ENCODE measurements around the gene ANGPTL8. TPM values are rescaled to one million over a fixed set of nuclear protein-coding genes. Genes with fewer than 3 reads are reported as not detected.

The ANGPTL8 gene
- total RNA-seq, 3 donors from 2014 or later, result 0.44 to 17.9 TPM; not detected in 1

DNA sequence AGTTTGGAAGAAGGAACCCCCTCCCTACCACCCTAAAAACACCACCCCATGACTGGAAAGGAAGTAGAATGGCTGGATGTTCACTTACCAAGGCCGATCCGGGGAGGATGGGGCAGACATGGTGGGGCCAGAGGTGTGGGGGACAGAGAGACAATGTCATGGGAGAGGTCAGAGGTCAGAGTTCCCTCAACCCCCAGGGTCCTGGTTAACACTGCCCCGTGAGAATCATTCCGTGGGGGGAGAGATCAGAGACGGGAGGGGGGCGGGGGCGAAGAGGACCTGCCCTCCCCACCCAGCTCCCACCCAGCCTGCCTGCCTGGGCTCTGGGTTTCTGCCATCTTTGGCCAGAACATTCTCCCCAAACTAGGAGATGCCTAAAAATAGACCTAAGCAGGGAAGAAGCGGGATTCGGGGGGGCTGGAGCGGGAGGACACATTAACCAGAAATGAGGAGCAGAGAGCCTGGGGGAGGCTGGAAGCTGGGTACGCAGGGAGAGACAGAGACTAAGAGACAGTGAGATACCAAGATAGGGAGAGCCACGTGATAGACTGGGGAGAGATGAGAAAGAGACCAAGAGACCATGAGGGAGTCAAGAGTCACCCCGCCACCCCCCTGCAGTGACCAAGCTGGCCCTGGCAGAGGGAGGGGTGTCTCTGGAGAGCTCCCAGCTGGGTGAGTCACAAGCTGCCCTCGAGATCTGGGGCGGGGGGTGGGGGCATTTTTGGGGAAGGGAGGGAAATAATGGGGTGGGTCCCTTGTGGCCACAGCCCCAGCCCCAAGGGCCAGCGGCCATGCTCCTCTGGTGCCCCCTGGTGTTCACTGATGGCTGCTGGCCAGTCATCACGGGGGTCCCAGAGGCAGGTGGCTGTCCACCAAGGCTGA, 36.0 kb upstream of the ANGPTL8 start:
- TF ChIP-seq, protein P1, sequence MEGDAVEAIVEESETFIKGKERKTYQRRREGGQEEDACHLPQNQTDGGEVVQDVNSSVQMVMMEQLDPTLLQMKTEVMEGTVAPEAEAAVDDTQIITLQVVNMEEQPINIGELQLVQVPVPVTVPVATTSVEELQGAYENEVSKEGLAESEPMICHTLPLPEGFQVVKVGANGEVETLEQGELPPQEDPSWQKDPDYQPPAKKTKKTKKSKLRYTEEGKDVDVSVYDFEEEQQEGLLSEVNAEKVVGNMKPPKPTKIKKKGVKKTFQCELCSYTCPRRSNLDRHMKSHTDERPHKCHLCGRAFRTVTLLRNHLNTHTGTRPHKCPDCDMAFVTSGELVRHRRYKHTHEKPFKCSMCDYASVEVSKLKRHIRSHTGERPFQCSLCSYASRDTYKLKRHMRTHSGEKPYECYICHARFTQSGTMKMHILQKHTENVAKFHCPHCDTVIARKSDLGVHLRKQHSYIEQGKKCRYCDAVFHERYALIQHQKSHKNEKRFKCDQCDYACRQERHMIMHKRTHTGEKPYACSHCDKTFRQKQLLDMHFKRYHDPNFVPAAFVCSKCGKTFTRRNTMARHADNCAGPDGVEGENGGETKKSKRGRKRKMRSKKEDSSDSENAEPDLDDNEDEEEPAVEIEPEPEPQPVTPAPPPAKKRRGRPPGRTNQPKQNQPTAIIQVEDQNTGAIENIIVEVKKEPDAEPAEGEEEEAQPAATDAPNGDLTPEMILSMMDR (IDR thresholded peaks at IDR 0.05), result peak in 2 of 3 donors; percentile 58 to 77
- TF ChIP-seq POLR2AphosphoS5 (IDR thresholded peaks at IDR 0.05) (peak in 2 of 3 donors; percentile 44 to 45), POLR2A (IDR thresholded peaks at IDR 0.05) (no peak)
- no peak overlapping the region for H3K4me3 ChIP-seq

DNA sequence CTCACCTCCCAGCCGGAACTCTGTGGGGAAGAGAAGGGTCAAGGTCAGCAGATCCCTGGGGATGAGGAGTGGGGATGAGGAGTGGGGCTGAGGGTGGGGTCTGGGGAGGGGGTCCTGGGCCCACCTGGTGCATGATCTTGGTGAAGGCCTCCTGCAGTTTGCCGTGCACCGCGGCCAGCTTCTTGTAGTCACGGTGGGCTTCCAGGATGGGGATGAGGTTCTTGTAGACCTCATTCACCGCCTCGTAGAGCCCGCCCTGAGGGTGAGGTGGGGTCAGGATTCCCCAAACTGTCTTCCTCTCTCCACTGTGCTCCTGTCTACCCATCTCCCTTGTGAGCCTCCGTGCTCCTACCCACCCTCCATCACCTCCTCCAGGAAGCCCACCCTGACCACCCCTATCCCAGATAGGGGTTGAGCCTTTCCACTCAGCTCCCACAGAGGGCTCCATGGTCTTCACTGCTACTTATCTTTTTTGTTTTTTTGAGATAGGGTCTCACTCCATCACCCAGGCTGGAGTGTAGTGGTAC, 35.3 kb upstream of the ANGPTL8 start:
- Histone ChIP-seq H3K4me1 (no peaks in the 10 kb centered on the region), H3K36me3 (no peaks in the 10 kb centered on the region), H3K27me3 (no peaks in the 10 kb centered on the region), H3K4me3 (no peak overlapping the region), H3K9me3 (no peaks in the 10 kb centered on the region), H3K27ac (peak overlapping the region; percentile 88 to 90)
- no peak for DNase-seq (ENCODE audit: low spot score in 2 of 2)
- intact Hi-C loops (cut with DNase I; ENCODE audit: low total_unique reads), result loop anchor here (2.0 kb wide), 1 partner anchor 65 kb away; no protein-coding TSS in a partner anchor
- TF ChIP-seq, protein P1 (IDR thresholded peaks at IDR 0.05), result peak in 1 of 3 donors; percentile 52
- TF ChIP-seq POLR2AphosphoS5 (IDR thresholded peaks at IDR 0.05), result no peak

More for the DNA sequence above, 36.0 kb upstream of the ANGPTL8 start:
- H3K27ac ChIP-seq, result peak overlapping the region; percentile 88 to 90
- peaks cover 0 to 3% of the 10 kb centered on the region in 2 donors for H3K4me1 ChIP-seq
- no peaks in the 10 kb centered on the region for H3K9me3 ChIP-seq
- H3K36me3 ChIP-seq, result no peaks in the 10 kb centered on the region
- intact Hi-C loops (cut with DNase I; ENCODE audit: low total_unique reads), result loop anchor here (2.0 kb wide), 1 partner anchor 65 kb away; no protein-coding TSS in a partner anchor
- no peaks in the 10 kb centered on the region for H3K27me3 ChIP-seq
- DNase-seq (ENCODE audit: low spot score in 2 of 2), result peak in 1 of 2 donors; percentile 81

DNA sequence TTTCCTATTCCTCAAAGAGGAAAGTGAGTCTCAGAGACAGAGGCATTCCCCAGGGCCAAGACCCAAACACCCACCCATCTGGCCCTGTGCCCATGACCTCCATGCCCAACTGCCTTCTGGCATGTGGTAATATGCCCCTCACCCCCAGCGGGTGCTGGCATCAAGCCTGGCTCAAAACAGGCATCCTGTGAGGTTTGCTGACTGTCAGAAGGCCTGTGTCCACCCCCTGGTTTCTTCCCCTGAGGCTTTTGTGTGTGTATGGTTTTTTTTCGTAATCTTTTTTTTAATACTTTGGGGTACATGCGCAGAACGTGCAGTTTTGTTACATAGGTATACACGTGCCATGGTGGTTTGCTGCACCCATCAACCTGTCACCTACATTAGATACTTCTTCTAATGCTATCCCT, 34.5 kb upstream of the ANGPTL8 start:
- intact Hi-C loops (cut with DNase I; ENCODE audit: low total_unique reads), result loop anchor here (2.0 kb wide), 1 partner anchor 66 kb away; no protein-coding TSS in a partner anchor
- H3K9me3 ChIP-seq, result no peaks in the 10 kb centered on the region
- no peaks in the 10 kb centered on the region for H3K27me3 ChIP-seq
- H3K4me3 ChIP-seq, result no peak overlapping the region
- H3K36me3 ChIP-seq, result no peaks in the 10 kb centered on the region
- H3K4me1 ChIP-seq, result no peaks in the 10 kb centered on the region
- TF ChIP-seq, protein P1 (IDR thresholded peaks at IDR 0.05), result no peak
- TF ChIP-seq POLR2AphosphoS5 (IDR thresholded peaks at IDR 0.05) (no peak), POLR2A (IDR thresholded peaks at IDR 0.05) (no peak)
- no peak for DNase-seq (ENCODE audit: low spot score in 2 of 2)
- H3K27ac ChIP-seq, result peak overlapping the region; percentile 88 to 90

DNA sequence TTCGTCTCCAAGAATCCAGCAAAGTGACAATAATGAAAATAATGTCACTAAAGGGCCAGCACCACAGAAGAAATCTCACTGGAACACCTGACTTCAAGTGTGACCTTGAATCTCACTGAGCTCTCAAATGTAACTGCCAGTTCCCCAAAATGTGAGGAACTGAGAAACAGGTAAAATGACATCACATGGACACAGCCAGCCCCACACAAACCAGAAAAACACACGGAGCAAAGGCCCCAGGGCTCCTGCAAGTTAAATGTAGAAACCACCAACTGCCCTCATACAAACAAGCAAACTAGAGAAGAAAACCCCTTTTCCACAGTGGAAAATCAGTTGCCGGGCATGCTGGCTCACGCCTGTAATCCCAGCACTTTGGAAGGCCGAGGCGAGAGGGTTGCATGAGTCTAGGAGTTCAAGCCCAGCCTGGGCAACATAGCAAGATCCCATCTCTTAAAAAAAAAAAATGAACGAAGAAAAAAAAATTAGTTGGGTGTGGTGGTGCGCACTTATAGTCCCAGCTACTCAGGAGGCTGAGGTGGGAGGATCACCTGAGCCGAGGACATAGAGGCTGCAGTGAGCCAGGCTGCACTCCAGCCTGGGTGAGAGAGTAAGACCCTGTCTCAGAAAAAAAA, 33.4 kb upstream of the ANGPTL8 start:
- intact Hi-C loops (cut with DNase I; ENCODE audit: low total_unique reads), result loop anchor here (2.0 kb wide), 1 partner anchor 67 kb away; no protein-coding TSS in a partner anchor

More for the DNA sequence above, 33.4 kb upstream of the ANGPTL8 start:
- DNase-seq (ENCODE audit: low spot score in 2 of 2), result no peak
- Histone ChIP-seq H3K27ac (no peak overlapping the region), H3K4me1 (no peaks in the 10 kb centered on the region), H3K9me3 (no peaks in the 10 kb centered on the region), H3K4me3 (no peak overlapping the region), H3K27me3 (no peaks in the 10 kb centered on the region), H3K36me3 (no peaks in the 10 kb centered on the region)
- TF ChIP-seq POLR2AphosphoS5 (IDR thresholded peaks at IDR 0.05) (no peak), POLR2A (IDR thresholded peaks at IDR 0.05) (no peak)
- TF ChIP-seq, protein P1 (IDR thresholded peaks at IDR 0.05), result no peak
